SK-N-SH (cell line): ENCODE results near the gene SLC25A17.

Source experiments
- CHD2 ChIP-seq: fragments of 150-350 bp; IDR thresholded peaks from 2 replicates; pipeline ENCODE4 v1.6.1; 2018; ENCODE audit warnings: low read length; ENCODE audit not compliant: partially characterized antibody
- CTCF ChIP-seq: fragments of 200-600 bp; sonication (generic); IDR thresholded peaks from 2 replicates; pipeline ENCODE4 v1.6.1; 2017; ENCODE audit warnings: antibody characterized with exemption, mild to moderate bottlenecking, moderate library complexity
- ELF1 ChIP-seq: IDR thresholded peaks from 2 replicates; pipeline ENCODE4 v1.4.0; 2012
- EP300 ChIP-seq, 2 experiments: IDR thresholded peaks; 2 replicates each; pipeline versions ENCODE4 v1.4.0 to v1.6.1; 2012; ENCODE audit warnings: borderline replicate concordance in 1 of 2, low read depth in 1 of 2, low read length in 1 of 2
- GATA2 ChIP-seq: sonication (generic); formaldehyde crosslinking; IDR thresholded peaks from 2 replicates; pipeline ENCODE4 v1.5.0; 2020; ENCODE audit warnings: mild to moderate bottlenecking, missing genetic modification reagents
- JUND ChIP-seq: IDR thresholded peaks from 2 replicates; pipeline ENCODE4 v1.4.0; 2012
- SIN3A ChIP-seq: IDR thresholded peaks from 2 replicates; pipeline ENCODE4 v1.6.1; 2012; ENCODE audit warnings: low read depth, mild to moderate bottlenecking, low read length, moderate library complexity, borderline replicate concordance
- YY1 ChIP-seq: IDR thresholded peaks from 2 replicates; pipeline ENCODE4 v1.4.0; 2012; ENCODE audit warnings: low read depth, mild to moderate bottlenecking
- TF ChIP-seq, protein P1 (sequence below): IDR thresholded peaks from 2 replicates; pipeline ENCODE4 v1.4.0; 2012; ENCODE audit warnings: low read depth

DNA sequence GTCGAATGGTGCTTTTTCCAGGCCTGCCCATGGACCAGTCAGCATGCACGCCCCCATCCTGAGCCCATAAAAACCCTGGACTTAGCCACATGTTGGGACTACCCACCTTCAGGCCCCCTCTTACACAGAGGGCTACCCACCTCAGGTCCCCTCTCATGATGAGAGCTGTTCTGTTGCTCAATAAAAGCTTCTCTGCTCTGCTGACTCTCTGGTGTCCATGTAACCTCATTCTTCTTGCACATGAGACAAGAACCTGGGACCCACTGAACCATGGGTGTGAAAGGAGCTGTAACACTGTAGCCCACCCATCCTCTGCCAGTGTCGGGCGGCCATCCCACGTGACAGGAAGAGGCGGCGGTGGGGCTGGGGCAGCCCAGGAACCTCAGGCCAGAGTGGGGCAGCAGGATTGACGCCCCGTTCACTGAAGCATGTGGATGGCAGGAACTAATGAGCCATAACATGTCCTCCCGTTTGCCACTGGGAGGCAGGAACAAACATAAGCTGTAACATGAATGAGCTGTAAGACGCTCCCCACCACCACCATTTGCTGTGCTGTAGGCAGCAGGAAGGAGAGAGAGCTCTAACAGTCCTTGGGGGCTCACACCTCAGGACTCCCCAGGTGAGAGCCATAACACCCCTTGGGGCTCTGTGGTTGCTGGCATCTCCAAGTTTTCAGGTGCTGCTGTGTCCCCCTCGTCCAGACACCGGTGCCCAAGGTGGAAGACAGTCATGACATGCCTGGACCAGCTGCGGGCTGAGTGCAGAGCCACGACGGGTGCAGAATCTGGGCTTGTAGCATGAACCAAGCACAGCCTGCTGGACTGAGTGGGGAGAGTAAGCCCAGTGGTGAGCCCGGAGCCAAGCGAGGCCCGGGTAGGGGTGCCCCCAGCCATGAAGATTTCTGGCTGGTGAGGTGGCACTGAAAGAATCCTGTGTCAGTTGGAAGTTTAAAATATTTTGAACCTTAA lies 70.5 kb downstream of the SLC25A17 start:
- TF ChIP-seq, protein P1, sequence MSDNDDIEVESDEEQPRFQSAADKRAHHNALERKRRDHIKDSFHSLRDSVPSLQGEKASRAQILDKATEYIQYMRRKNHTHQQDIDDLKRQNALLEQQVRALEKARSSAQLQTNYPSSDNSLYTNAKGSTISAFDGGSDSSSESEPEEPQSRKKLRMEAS: no peak
- no peak for TF ChIP-seq CTCF
- TF ChIP-seq SIN3A: no peak
- TF ChIP-seq EP300 (IDR thresholded peaks at IDR 0.05; ENCODE audit: borderline replicate concordance in 1 of 2, low read depth in 1 of 2, low read length in 1 of 2): no peak
- TF ChIP-seq ELF1: no peak
- TF ChIP-seq JUND: no peak
- no peak for TF ChIP-seq YY1
- TF ChIP-seq GATA2 (CRISPR knock-in tag): no peak
- TF ChIP-seq CHD2: no peak
